Metanephros (tissue), 1 donor: Measurements from ENCODE around the gene MCEMP1. TPM values are rescaled to one million over a fixed set of nuclear protein-coding genes. Genes with fewer than 3 reads are reported as not detected.

Experiments
- total RNA-seq: library from RNA; depleted of rRNA; stranded (reverse); fragments of >200 nt; gene quantifications from one replicate; pipeline ENCODE4 v1.2.3, GENCODE V29; 2014

MCEMP1 gene
- total RNA-seq, result 0.64 TPM

GRCh38 chr19:7676854-7677253 is at the start of gene MCEMP1:
TSS of gene MCEMP1 (plus strand) at chr19:7677090. CDS start at chr19:7677121, 31 bp downstream.

GRCh38 chr19:7629347-7630054 is 47.4 kb upstream of the MCEMP1 start, which contains the start of the genes PET100 and XAB2:
TSS of gene PET100 (plus strand) at chr19:7629793. CDS start at chr19:7629834, 41 bp downstream.
TSS of gene XAB2 (minus strand) at chr19:7629545. CDS start at chr19:7629527, 18 bp downstream.

GRCh38 chr19:7633698-7634097 is 43.2 kb upstream of the MCEMP1 start, which contains the start of gene PCP2:
TSS of gene PCP2 (minus strand) at chr19:7633719. CDS start at chr19:7633457, 262 bp downstream.

GRCh38 chr19:7636691-7637373 is 40.1 kb upstream of the MCEMP1 start, which contains the start of gene STXBP2:
TSS of gene STXBP2 (plus strand) at chr19:7637110. CDS start at chr19:7637150, 40 bp downstream.

GRCh38 chr19:7668842-7669241 is 8.0 kb upstream of the MCEMP1 start, which contains the start of gene RETN:
TSS of gene RETN (plus strand) at chr19:7669049. CDS start at chr19:7669327, 278 bp downstream.

GRCh38 chr19:7680606-7681339 is 3.9 kb downstream of the MCEMP1 start, which contains the start of gene TRAPPC5:
TSS of gene TRAPPC5 (plus strand) at chr19:7680833. CDS start at chr19:7682254, 1,421 bp downstream.

GRCh38 chr19:7701654-7702457 is 25.0 kb downstream of the MCEMP1 start, which contains the start of gene FCER2:
TSS of gene FCER2 (minus strand) at chr19:7702131. CDS start at chr19:7699760, 2,371 bp downstream.

Other genes with a start within 250 kb of the MCEMP1 start
- 4.7 TPM for gene PEX11G, start 188.1 kb upstream of the MCEMP1 start, total RNA-seq
- gene ZNF358, start 161.0 kb upstream of the MCEMP1 start, total RNA-seq, result 34.9 TPM
- 21.1 TPM for gene MCOLN1, start 154.5 kb upstream of the MCEMP1 start, total RNA-seq
- gene PNPLA6, start 141.4 kb upstream of the MCEMP1 start, total RNA-seq, result 52.2 TPM
- gene CAMSAP3, start 81.2 kb upstream of the MCEMP1 start, total RNA-seq, result 13.0 TPM
- gene XAB2, start 47.5 kb upstream of the MCEMP1 start, total RNA-seq, result 61.0 TPM
- gene PET100, start 47.3 kb upstream of the MCEMP1 start, total RNA-seq, result 22.0 TPM
- gene PCP2, start 43.4 kb upstream of the MCEMP1 start, total RNA-seq, result not detected
- gene STXBP2, start 40.0 kb upstream of the MCEMP1 start, total RNA-seq, result 55.6 TPM
- 6.5 TPM for gene RETN, start 8.0 kb upstream of the MCEMP1 start, total RNA-seq
- gene TRAPPC5, start 3.7 kb downstream of the MCEMP1 start, total RNA-seq, result 66.3 TPM
- 0.23 TPM for gene FCER2, start 25.0 kb downstream of the MCEMP1 start, total RNA-seq
- 0.29 TPM for gene CLEC4G, start 55.0 kb downstream of the MCEMP1 start, total RNA-seq
- gene CD209, start 70.4 kb downstream of the MCEMP1 start, total RNA-seq, result 4.8 TPM
- 2.7 TPM for gene CLEC4M, start 86.2 kb downstream of the MCEMP1 start, total RNA-seq
- 15.4 TPM for gene EVI5L, start 153.1 kb downstream of the MCEMP1 start, total RNA-seq
- gene PRR36, start 197.3 kb downstream of the MCEMP1 start, total RNA-seq, result 1.9 TPM
- gene LRRC8E, start 211.4 kb downstream of the MCEMP1 start, total RNA-seq, result 2.7 TPM
- 25.8 TPM for gene MAP2K7, start 226.8 kb downstream of the MCEMP1 start, total RNA-seq
- not detected for gene TGFBR3L, start 237.7 kb downstream of the MCEMP1 start, total RNA-seq
- gene SNAPC2, start 243.2 kb downstream of the MCEMP1 start, total RNA-seq, result 13.7 TPM
- 6.1 TPM for gene CTXN1, start 249.0 kb downstream of the MCEMP1 start, total RNA-seq